GM12878 (cell line): ENCODE data around the gene SLC17A8. TPM values are rescaled to one million over a fixed set of nuclear protein-coding genes. Genes with fewer than 3 reads are reported as not detected.

ENCODE experiments used
- ATAC-seq: fragments of 200-7000 bp; cut with Tn5 transposase; 3 replicates; pipeline ENCODE4 v1.9.1; 2020; ENCODE audit warnings: mild to moderate bottlenecking, moderate library complexity
- BruUV-seq: library from RNA; stranded (reverse); fragments of 400-500 nt; replicated peaks from 2 replicates; lab custom pipeline; 2021; lab: Mats Ljungman, UMichigan
- CTCF ChIA-PET: fragments of 300-600 bp; sonication (Branson Sonifier 250); formaldehyde crosslinking; extraction: SDS; loops from one replicate; lab custom pipeline; 2021; ENCODE audit warnings: inconsistent platforms; lab: Yijun Ruan, JAX
- POLR2A ChIA-PET: fragments of 350-600 bp; formaldehyde crosslinking; extraction: SDS; loops from one replicate; lab custom pipeline; 2021; ENCODE audit warnings: inconsistent platforms; lab: Charles Lee
- RAD21 ChIA-PET: fragments of 300-600 bp; sonication (Branson Sonifier 250); formaldehyde crosslinking; loops from one replicate; lab custom pipeline; 2023; ENCODE audit warnings: antibody characterized with exemption; ENCODE audit not compliant: unreplicated experiment; lab: Charles Lee
- SMC1A ChIA-PET: fragments of 300-600 bp; sonication (Branson Sonifier 250); formaldehyde crosslinking; loops from one replicate; lab custom pipeline; 2023; ENCODE audit not compliant: unreplicated experiment, uncharacterized antibody; lab: Charles Lee
- DNase-seq: peaks from one replicate; pipeline ENCODE4 v3.0.0-alpha.2; 2011; ENCODE audit warnings: low read depth, low spot score
- FAIRE-seq: peaks from 3 replicates; lab custom pipeline; 2011; peaks lifted over from hg19 to GRCh38; lab: Jason Lieb, UNC
- H2AFZ ChIP-seq: 2 replicates; pipeline ENCODE4 v1.6.0; 2011; ENCODE audit warnings: low read depth, low read length, control low read depth; ENCODE audit not compliant: control insufficient read depth
- H3K27ac ChIP-seq: 2 replicates; pipeline ENCODE4 v1.5.1; 2011; ENCODE audit warnings: control low read depth; ENCODE audit not compliant: control insufficient read depth, insufficient read depth
- H3K27me3 ChIP-seq, 2 experiments: replicated peaks in 1 of 2; 2 replicates each; pipeline versions ENCODE4 v1.6.0 to v1.6.1; 2011; ENCODE audit warnings: low read length in 1 of 2; ENCODE audit not compliant: control insufficient read depth in 2 of 2, insufficient read depth in 2 of 2
- H3K36me3 ChIP-seq, 2 experiments: 2 replicates each; pipeline ENCODE4 v1.5.1; 2011; ENCODE audit warnings: low read length in 1 of 2; ENCODE audit not compliant: control insufficient read depth in 2 of 2, insufficient read depth in 2 of 2
- H3K4me1 ChIP-seq: 2 replicates; pipeline ENCODE4 v1.6.1; 2011; ENCODE audit warnings: mild to moderate bottlenecking, low read length, moderate library complexity, mixed read lengths; ENCODE audit not compliant: control insufficient read depth, insufficient read depth
- H3K4me2 ChIP-seq: 2 replicates; pipeline ENCODE4 v1.6.0; 2011; ENCODE audit warnings: control low read depth; ENCODE audit not compliant: control insufficient read depth, insufficient read depth
- H3K4me3 ChIP-seq: fragments of 200-600 bp; sonication (generic); 2 replicates; pipeline ENCODE4 v1.5.1; 2016
- H3K79me2 ChIP-seq: 2 replicates; pipeline ENCODE4 v1.6.0; 2011; ENCODE audit warnings: low read length; ENCODE audit not compliant: control insufficient read depth, insufficient read depth
- H3K9ac ChIP-seq: 2 replicates; pipeline ENCODE4 v1.8.0; 2011; ENCODE audit warnings: low read length, control low read depth, mixed read lengths; ENCODE audit not compliant: control insufficient read depth, insufficient read depth
- H3K9me3 ChIP-seq: replicated peaks from 3 replicates; pipeline ENCODE4 v1.5.1; 2011; ENCODE audit warnings: mild to moderate bottlenecking, low read length; ENCODE audit not compliant: control insufficient read depth, insufficient read depth
- H4K20me1 ChIP-seq: 2 replicates; pipeline ENCODE4 v1.6.0; 2011; ENCODE audit not compliant: control insufficient read depth, insufficient read depth
- BMI1 ChIP-seq: fragments of 450-650 bp; IDR thresholded peaks from 2 replicates; pipeline ENCODE4 v1.6.1; 2016; ENCODE audit warnings: mild to moderate bottlenecking, moderate library complexity, borderline replicate concordance
- E2F8 ChIP-seq: fragments of 450-650 bp; IDR thresholded peaks from 2 replicates; pipeline ENCODE4 v1.6.1; 2018; ENCODE audit warnings: mild to moderate bottlenecking, low read depth, moderate library complexity; ENCODE audit not compliant: partially characterized antibody
- ETV6 ChIP-seq, 2 experiments: fragments of 450-650 bp in 1 of 2; IDR thresholded peaks in 1 of 2; conservative IDR thresholded peaks in 1 of 2; 2 replicates each; pipeline ENCODE4 v1.6.1; 2014; ENCODE audit warnings: antibody characterized with exemption in 1 of 2, borderline replicate concordance in 1 of 2, low read depth in 1 of 2, mild to moderate bottlenecking in 1 of 2, moderate library complexity in 1 of 2
- HSF1 ChIP-seq: fragments of 150-350 bp; IDR thresholded peaks from 2 replicates; pipeline ENCODE4 v1.6.1; 2014; ENCODE audit warnings: mild to moderate bottlenecking, low read depth, low read length
- MTA3 ChIP-seq: IDR thresholded peaks from 2 replicates; pipeline ENCODE4 v1.6.1; 2012; ENCODE audit warnings: low read length, inconsistent platforms, borderline replicate concordance
- POLR2A ChIP-seq: IDR thresholded peaks from 2 replicates; pipeline ENCODE4 v1.6.1; 2011; ENCODE audit warnings: low read depth, mild to moderate bottlenecking, low read length
- PRDM15 ChIP-seq: fragments of 450-650 bp; formaldehyde crosslinking; IDR thresholded peaks from 2 replicates; pipeline ENCODE4 v1.4.0; 2020; ENCODE audit warnings: mild to moderate bottlenecking, moderate library complexity
- SMARCA5 ChIP-seq: fragments of 450-650 bp; IDR thresholded peaks from 2 replicates; pipeline ENCODE4 v1.6.1; 2017; ENCODE audit warnings: mild to moderate bottlenecking
- TBL1XR1 ChIP-seq: IDR thresholded peaks from 2 replicates; pipeline ENCODE4 v1.6.1; 2012; ENCODE audit warnings: low read depth, low read length, improper control_type of control experiment
- ZNF622 ChIP-seq: fragments of 450-650 bp; IDR thresholded peaks from 2 replicates; pipeline ENCODE4 v1.6.1; 2017; ENCODE audit warnings: mild to moderate bottlenecking, inconsistent platforms
- WGBS: methylation state at CpG from one replicate; pipeline ENCODE4 v1.1.6; 2016; ENCODE audit warnings: low lambda C conversion rate; ENCODE audit not compliant: insufficient replicate concordance, insufficient coverage; ENCODE audit errors: missing lambda C conversion rate; 5-methylcytosine and 5-hydroxymethylcytosine counted together
- in situ Hi-C: fragments of 300-500 bp; cut with MboI; formaldehyde crosslinking; loops from 9 replicates; pipeline ENCODE4 v1.14.3; 2018; ENCODE audit warnings: mixed read lengths
- intact Hi-C: fragments of 100-400 bp; cut with micrococcal nuclease; formaldehyde crosslinking; loops from one replicate; pipeline ENCODE4 v1.14.2; 2022; ENCODE audit not compliant: unreplicated experiment
- polyA plus RNA-seq, 11 experiments: library from polyadenylated mRNA; depleted of rRNA in 4 of 11; unstranded in 6 of 11; stranded (reverse) in 5 of 11; fragments of >200 nt; fragmentation: Nextera tagmentation in 4 of 11; fragmentation: Illumina TruSeq in 1 of 11; extraction: Ambion mirVana in 4 of 11; extraction: Trizol in 1 of 11; gene quantifications; 1 replicate in 1 of 11; 2 replicates in 10 of 11; pipeline versions ENCODE4 v1.2.1 to v1.2.3, GENCODE V29; 2011 to 2016; ENCODE audit warnings: inconsistent platforms in 2 of 11, missing spikeins in 2 of 11, low read depth in 1 of 11
- total RNA-seq, 4 experiments: library from RNA; depleted of rRNA in 3 of 4; stranded (reverse); fragments of >200 nt in 3 of 4; fragmentation: Illumina TruSeq in 1 of 4; extraction: Trizol in 1 of 4; gene quantifications; 2 replicates each; pipeline versions ENCODE4 v1.2.1 to v1.2.3, GENCODE V29; 2013 to 2021
- TF ChIP-seq, protein P1 (sequence below): fragments of 450-650 bp; IDR thresholded peaks from 2 replicates; pipeline ENCODE4 v1.6.1; 2017; ENCODE audit warnings: mild to moderate bottlenecking

Gene SLC17A8
- total and polyA plus RNA-seq, 10 of the 15 experiments (the other 5 are each of a cell fraction or from before 2014, with no cell fraction given): 0.18 TPM; not detected in 9

- TF ChIP-seq, protein P1, sequence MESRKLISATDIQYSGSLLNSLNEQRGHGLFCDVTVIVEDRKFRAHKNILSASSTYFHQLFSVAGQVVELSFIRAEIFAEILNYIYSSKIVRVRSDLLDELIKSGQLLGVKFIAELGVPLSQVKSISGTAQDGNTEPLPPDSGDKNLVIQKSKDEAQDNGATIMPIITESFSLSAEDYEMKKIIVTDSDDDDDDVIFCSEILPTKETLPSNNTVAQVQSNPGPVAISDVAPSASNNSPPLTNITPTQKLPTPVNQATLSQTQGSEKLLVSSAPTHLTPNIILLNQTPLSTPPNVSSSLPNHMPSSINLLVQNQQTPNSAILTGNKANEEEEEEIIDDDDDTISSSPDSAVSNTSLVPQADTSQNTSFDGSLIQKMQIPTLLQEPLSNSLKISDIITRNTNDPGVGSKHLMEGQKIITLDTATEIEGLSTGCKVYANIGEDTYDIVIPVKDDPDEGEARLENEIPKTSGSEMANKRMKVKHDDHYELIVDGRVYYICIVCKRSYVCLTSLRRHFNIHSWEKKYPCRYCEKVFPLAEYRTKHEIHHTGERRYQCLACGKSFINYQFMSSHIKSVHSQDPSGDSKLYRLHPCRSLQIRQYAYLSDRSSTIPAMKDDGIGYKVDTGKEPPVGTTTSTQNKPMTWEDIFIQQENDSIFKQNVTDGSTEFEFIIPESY: no peak
- no peak for TF ChIP-seq TBL1XR1
- TF ChIP-seq POLR2A: no peak
- TF ChIP-seq, all 136 proteins: peak for 0
Observed at GRCh38 chr12:100364324-100364723, 7.5 kb downstream of the SLC17A8 start (continued).

DNA sequence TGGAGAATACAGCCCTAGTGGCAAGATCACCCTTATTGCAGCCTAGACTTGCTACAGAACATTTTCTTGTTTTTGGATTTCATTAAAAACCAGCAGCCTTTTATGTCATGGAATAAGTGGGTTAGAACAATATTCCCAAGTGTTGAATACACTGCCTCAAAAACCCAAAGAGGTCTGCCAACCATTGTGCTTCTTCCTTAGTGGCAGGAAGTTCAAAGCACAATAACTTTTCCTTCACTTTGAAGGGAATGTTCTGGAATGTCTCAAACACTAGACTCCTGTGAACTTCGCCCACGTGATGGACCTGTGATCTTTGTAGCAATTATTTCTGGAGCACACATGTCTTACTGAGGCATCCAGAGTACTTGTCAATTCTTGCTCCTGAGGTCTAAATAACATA, 8.5 kb downstream of the SLC17A8 start:
- Histone ChIP-seq H3K9me3 (no peaks in the 10 kb centered on the region), H3K9ac (no peak overlapping the region), H3K27ac (no peak overlapping the region), H3K79me2 (no peaks in the 10 kb centered on the region), H3K4me2 (no peak overlapping the region), H3K4me3 (no peak overlapping the region), H2AFZ (no peak overlapping the region), H3K27me3 (no peaks in the 10 kb centered on the region), H3K4me1 (no peaks in the 10 kb centered on the region), H3K36me3 (no peaks in the 10 kb centered on the region), H4K20me1 (no peaks in the 10 kb centered on the region)
- intact Hi-C loops (no loop called here), in situ Hi-C loops (no loop called here)
- ATAC-seq: no peak
- SMC1A ChIA-PET: no interaction called here
- CTCF ChIA-PET: interaction anchor here (1.3 to 2.7 kb wide), 2 partner anchors 38 to 39 kb away, joined by 3 to 7 read pairs; no protein-coding TSS in a partner anchor
- WGBS: 0% methylated on average over 2 of the region's 2 CpGs
- RAD21 ChIA-PET: no interaction called here
- BruUV-seq: no TSS peak
- DNase-seq: no peak
- no peak for FAIRE-seq
- POLR2A ChIA-PET: no interaction called here
- TF ChIP-seq ETV6 (conservative IDR thresholded peaks at IDR 0.05 in 1 of 2, IDR thresholded peaks at IDR 0.05 in 1 of 2; ENCODE audit: borderline replicate concordance in 1 of 2, low read depth in 1 of 2): no peak
- TF ChIP-seq MTA3: no peak
- no peak for TF ChIP-seq E2F8
- TF ChIP-seq HSF1: no peak
- TF ChIP-seq PRDM15 (CRISPR knock-in tag): no peak
- no peak for TF ChIP-seq BMI1
- no peak for TF ChIP-seq SMARCA5
- TF ChIP-seq ZNF622: no peak
